GM19438 (cell line): ENCODE measurements around the gene RHOB.
"Not testable (repeated sequence)": the region's sequence is repeated elsewhere in the genome, so short reads cannot be mapped to it uniquely, and the experiment has no call there.

Source experiments
- ATAC-seq: cut with Tn5 transposase; IDR thresholded peaks from one replicate; pipeline ENCODE4 v1.9.1; 2021; ENCODE audit warnings: low read depth; ENCODE audit not compliant: unreplicated experiment

RHOB gene

DNA sequence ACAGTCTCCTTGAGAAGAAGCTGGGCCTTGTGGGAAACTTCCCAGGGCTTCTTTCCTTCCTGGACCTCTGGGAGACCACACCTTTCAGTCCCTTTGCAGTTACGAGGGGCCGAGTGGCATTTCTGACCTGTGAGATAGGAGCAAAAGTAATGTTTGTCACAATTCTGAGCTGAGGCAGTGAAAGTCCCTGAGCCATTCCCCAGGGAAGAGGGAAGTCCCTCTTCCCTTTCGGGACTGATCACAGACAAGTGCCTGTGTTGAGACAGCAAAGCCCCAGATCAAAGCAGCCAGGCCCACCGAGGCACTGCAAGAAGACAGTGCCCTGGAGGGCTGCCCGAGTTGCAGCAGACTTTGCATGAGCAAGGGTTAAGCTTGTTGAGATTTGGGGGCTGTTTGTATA lies 41.9 kb downstream of the RHOB start:
- ATAC-seq: no peak

DNA sequence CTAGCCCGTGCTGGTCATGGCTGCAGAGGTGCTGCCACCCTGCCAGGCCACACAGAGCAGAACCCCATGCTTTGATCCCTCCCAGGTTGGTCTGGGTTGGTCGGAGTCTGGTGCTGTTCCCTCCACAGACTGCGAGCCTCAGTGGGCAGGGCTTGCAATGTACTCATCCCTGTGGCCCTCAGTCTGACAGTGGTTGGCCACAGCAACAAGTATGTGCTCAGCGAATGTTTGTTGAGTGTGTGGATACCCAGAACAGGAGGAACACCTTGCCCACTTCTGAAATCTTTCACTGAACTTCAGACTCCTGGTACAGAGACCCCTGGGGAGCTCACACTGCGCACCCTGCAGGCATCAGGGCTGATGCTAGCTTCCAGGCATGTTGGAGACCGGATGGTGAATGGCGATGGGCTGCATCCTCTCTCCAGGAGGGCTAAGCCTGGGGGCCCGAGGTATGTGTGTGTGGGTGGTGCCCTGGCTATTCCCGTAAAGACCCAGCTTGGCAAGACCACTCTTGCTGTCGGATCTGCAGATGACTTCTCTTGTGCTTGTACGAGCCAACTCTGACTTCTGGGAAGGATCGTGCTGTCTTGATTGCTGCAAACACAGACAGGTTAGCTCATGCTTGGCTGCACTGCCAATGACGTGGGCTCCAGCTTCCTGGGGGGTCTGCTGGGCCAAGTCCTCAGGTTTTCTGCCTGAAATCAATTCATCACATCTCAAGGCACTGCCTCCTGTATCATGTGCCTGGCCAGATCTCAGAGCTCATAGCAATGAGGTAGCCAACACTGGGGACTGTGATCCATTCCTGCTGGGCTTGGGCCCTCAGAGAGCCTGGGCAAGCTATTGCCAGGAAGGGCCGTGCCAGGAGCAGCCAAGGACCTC lies 43.7 kb downstream of the RHOB start:
- ATAC-seq: no peak

DNA sequence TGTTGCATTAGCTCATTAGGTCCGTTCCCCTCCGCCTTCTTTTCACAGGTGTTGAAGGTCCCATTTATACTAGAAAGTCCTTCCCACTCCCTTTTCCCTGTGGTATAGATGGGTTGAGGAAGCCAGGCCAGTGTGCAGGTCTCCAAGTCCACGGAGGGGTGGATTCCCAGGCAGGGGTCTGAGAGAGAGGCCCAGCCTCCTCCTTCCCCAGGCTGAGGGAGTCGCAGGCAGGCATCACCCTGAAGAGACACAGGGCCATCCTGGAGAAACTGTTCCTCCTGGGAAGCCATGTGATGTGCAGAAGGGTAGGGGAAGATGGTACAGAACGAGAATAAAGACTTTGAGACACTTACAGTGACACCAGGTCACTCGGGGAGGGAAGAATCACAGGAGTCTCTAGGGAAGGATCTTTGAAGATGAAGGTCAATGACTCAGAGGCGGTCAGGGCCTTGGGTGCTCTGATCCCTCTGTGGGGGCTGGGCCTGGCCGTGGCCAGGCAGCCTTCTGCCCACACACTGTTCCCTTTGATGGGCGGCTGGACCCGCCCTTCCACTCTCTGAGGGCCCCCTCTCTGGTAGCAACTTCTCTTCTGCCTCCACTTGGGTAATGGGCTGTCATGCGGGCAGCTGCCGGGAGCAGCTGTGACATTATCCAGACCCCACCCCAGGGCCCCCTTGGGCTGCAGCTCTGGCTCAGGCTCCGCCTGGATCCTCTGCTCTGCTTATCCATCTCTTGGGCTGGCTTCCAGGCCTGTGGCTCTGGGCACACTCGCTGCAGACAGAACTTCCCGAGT lies 45.1 kb downstream of the RHOB start:
- ATAC-seq: no peak

DNA sequence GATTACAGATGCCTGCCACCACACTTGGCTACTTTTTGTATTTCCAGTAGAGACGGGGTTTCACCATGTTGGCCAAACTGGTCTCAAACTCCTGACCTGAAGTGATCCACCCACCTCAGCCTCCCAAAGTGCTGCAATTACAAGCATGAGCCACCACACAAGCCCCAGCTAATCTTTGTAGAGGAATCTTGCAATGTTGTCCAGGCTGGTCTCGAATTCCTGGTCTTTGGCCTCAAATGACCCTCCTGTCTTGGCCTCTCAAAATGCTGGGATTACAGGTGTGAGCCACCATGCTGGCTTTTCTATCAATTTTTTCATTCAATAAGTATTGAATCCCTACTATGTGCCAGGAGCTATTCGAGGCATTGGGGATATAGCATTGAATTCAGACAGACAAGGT lies 46.2 kb downstream of the RHOB start:
- ATAC-seq: not testable (repeated sequence)

DNA sequence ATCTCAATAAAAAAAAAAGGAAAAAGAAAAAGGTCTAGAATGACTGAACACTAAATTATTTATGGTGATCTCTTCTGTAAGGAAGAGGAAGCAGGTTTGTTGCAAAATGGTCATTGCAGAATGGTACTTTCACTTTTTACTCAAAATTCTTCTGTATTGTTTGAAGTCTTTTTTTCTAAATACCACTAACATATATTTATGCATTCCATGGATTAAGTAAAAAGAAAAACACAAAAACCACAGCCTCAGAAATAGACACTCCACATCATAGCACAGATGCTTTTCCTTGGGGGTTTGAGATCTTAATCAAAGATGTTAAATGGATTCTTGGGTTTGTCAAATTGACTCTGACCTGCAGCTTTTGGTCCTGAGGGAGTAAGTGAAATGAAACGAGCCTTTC lies 47.4 kb downstream of the RHOB start:
- no peak for ATAC-seq

DNA sequence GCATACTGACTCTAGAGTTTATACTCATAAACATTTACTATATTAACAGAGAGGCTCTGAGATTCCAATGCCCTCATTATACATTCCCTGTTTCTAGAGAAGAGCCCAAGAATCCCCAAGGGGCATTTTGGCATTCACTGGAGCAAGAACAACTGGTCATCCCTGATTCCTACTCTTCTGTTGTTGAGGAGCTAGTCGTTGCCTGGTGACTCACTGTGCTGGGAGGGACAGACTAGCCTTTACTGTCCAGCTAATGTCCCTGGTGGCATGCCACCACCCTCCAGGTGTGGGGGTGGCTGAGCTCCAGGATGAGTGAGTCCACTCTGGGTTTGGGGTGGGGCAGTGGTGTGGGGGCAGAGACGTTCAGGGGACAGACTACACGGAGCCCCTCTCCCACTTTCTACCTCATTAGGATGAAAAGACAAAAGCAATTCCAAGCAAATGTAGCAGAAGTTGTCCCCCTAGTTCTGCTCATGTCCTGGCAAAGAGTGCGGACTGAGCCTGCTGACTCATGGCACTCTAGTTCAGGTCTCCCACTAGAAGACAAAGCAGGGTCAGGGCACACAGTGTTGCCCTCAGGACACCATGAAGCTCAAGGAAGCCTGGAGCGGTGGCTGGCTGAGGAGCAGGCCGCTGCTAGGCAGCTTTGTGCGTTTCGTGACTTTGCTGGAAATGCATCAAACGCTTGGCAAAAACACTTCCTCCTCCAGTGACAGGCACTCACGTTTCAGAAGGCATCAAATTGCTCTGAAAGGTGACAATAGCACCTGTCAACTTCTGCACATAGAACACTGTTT lies 49.4 kb downstream of the RHOB start:
- ATAC-seq: no peak

DNA sequence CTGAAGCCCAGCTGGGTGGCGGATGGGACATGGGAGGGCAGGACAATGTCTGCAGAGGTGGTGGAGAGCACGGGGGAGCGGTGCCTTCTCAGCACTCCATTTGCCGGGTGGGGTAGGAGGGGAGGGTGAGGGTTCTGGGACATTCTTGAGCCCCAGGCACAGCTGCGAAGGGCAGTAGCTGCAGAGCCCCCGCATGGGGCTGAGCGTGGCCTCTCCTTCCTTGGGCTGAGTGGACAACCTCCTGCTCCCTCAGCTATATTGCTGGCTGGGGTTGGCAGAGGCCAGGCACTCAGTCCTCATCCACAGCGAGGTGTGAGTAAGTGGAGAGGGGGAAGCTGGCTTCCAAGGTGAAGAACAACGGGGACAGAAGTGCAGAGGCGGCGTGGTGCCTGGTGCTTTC lies 50.1 kb downstream of the RHOB start:
- no peak for ATAC-seq
